ENCODE measurements around the gene SDHB.

GRCh38 chr1:16986560-16986959 lies 67.3 kb downstream of the SDHB start:
- TF ChIP-seq CTCF (conservative IDR thresholded peaks at IDR 0.05; ENCODE audit: low read length) (no peak), EZH2phosphoT487 (IDR thresholded peaks at IDR 0.05; ENCODE audit: borderline replicate concordance, low read depth, low read length) (no peak)
